22Rv1 (cell line): ENCODE measurements around the gene TRDN.

ENCODE experiments used
- ZFX ChIP-seq: fragments of 450-650 bp; IDR thresholded peaks from 2 replicates; pipeline ENCODE4 v1.6.1; 2017; ENCODE audit warnings: antibody characterized with exemption, borderline replicate concordance
- TF ChIP-seq, protein P1 (sequence below): fragments of 450-650 bp; IDR thresholded peaks from 2 replicates; pipeline ENCODE4 v1.5.1; 2017; ENCODE audit warnings: mild to moderate bottlenecking

GRCh38 chr6:123276546-123276980 is 360.2 kb downstream of the TRDN start:
- TF ChIP-seq, protein P1, sequence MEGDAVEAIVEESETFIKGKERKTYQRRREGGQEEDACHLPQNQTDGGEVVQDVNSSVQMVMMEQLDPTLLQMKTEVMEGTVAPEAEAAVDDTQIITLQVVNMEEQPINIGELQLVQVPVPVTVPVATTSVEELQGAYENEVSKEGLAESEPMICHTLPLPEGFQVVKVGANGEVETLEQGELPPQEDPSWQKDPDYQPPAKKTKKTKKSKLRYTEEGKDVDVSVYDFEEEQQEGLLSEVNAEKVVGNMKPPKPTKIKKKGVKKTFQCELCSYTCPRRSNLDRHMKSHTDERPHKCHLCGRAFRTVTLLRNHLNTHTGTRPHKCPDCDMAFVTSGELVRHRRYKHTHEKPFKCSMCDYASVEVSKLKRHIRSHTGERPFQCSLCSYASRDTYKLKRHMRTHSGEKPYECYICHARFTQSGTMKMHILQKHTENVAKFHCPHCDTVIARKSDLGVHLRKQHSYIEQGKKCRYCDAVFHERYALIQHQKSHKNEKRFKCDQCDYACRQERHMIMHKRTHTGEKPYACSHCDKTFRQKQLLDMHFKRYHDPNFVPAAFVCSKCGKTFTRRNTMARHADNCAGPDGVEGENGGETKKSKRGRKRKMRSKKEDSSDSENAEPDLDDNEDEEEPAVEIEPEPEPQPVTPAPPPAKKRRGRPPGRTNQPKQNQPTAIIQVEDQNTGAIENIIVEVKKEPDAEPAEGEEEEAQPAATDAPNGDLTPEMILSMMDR, result no peak
- no peak for TF ChIP-seq ZFX
